NB4 (cell line): ENCODE results near the gene SPEN.

Experiments used
- MYC ChIP-seq: IDR thresholded peaks from 2 replicates; pipeline ENCODE4 v1.6.1; 2011; ENCODE audit warnings: low read depth, low read length
- POLR2A ChIP-seq: IDR thresholded peaks from 2 replicates; pipeline ENCODE4 v1.6.1; 2011; ENCODE audit warnings: mild to moderate bottlenecking; ENCODE audit not compliant: insufficient read length; ENCODE audit errors: extremely low read depth
- TF ChIP-seq, protein P1 (sequence below): IDR thresholded peaks from one replicate; pipeline ENCODE4 v1.5.1; 2012; ENCODE audit warnings: low read depth, low read length
- TF ChIP-seq, protein P2 (sequence below): IDR thresholded peaks from 2 replicates; pipeline ENCODE4 v1.6.1; 2011; ENCODE audit warnings: low read depth, low read length

DNA sequence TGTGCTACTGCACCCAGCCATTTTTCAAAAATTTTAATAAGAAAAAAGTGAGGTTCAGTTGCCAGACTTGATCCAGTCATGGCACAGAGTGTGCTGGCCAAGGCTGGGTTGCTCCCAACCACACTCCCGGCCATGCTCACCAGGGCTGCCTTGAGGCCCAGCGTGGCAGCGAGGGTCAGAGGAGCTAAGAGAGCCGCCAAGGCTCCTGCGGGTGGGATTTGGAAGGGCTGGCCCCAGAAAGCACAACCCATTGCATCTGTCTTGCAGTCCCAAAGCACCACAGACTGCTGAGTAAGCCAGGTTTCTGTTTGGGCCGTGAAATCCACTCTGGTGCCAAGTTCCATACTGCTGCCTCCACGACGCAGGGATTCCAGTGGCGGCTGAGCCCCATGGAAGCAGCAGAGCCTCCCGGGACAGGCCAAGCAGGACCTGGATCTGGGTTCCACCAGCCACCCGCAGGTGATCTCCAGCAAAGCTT is 105.8 kb downstream of the SPEN start:
- TF ChIP-seq POLR2A (no peak), MYC (no peak)
- TF ChIP-seq, protein P1, sequence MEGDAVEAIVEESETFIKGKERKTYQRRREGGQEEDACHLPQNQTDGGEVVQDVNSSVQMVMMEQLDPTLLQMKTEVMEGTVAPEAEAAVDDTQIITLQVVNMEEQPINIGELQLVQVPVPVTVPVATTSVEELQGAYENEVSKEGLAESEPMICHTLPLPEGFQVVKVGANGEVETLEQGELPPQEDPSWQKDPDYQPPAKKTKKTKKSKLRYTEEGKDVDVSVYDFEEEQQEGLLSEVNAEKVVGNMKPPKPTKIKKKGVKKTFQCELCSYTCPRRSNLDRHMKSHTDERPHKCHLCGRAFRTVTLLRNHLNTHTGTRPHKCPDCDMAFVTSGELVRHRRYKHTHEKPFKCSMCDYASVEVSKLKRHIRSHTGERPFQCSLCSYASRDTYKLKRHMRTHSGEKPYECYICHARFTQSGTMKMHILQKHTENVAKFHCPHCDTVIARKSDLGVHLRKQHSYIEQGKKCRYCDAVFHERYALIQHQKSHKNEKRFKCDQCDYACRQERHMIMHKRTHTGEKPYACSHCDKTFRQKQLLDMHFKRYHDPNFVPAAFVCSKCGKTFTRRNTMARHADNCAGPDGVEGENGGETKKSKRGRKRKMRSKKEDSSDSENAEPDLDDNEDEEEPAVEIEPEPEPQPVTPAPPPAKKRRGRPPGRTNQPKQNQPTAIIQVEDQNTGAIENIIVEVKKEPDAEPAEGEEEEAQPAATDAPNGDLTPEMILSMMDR, result no peak
- TF ChIP-seq, protein P2, sequence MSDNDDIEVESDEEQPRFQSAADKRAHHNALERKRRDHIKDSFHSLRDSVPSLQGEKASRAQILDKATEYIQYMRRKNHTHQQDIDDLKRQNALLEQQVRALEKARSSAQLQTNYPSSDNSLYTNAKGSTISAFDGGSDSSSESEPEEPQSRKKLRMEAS, result no peak
